ENCODE results near the gene NOP53.
"Not testable (repeated sequence)": the region's sequence is repeated elsewhere in the genome, so short reads cannot be mapped to it uniquely, and the experiment has no call there.

NOP53 gene

GRCh38 chr19:47778049-47778953, 33.0 kb downstream of the NOP53 start, which contains the start of gene SELENOW:
Gene SELENOW, plus strand, starts transcription at chr19:47778703. Its CDS starts 83 bp downstream, at chr19:47778786.
- DNase-seq, result peak; percentile 90

- DNase-seq, result no peak
These were observed 33.6 kb downstream of the NOP53 start for GRCh38 chr19:47778954-47779351.

GRCh38 chr19:47779524-47780214, 34.3 kb downstream of the NOP53 start:
- no peak for DNase-seq

GRCh38 chr19:47780215-47780551, 34.8 kb downstream of the NOP53 start:
- no peak for DNase-seq

GRCh38 chr19:47781590-47782262, 36.4 kb downstream of the NOP53 start:
- no peak for DNase-seq

GRCh38 chr19:47786566-47786965, 41.2 kb downstream of the NOP53 start:
- no peak for DNase-seq

GRCh38 chr19:47787307-47787706, 42.0 kb downstream of the NOP53 start:
- DNase-seq, result not testable (repeated sequence)

GRCh38 chr19:47789811-47790210, 44.5 kb downstream of the NOP53 start:
- not testable (repeated sequence) for DNase-seq

GRCh38 chr19:47790398-47790814, 45.1 kb downstream of the NOP53 start:
- peak; percentile 80 for DNase-seq

- no peak for DNase-seq
These were observed 47.3 kb downstream of the NOP53 start for GRCh38 chr19:47792616-47793015.

- DNase-seq, result no peak
These were observed 49.2 kb downstream of the NOP53 start for GRCh38 chr19:47794526-47794925.

- DNase-seq, result no peak
These were observed 51.4 kb downstream of the NOP53 start for GRCh38 chr19:47796785-47797184.

GRCh38 chr19:47797996-47798903, 52.9 kb downstream of the NOP53 start:
- DNase-seq, result no peak

- no peak for DNase-seq
These were observed 53.5 kb downstream of the NOP53 start for GRCh38 chr19:47798904-47799266.

GRCh38 chr19:47801270-47801669, 55.9 kb downstream of the NOP53 start:
- no peak for DNase-seq

GRCh38 chr19:47802521-47803043, 57.2 kb downstream of the NOP53 start:
- no peak for DNase-seq

GRCh38 chr19:47803148-47803547, 57.8 kb downstream of the NOP53 start:
- DNase-seq, result not testable (repeated sequence)

- DNase-seq, result not testable (repeated sequence)
These were observed 58.3 kb downstream of the NOP53 start for GRCh38 chr19:47803671-47804070.

- DNase-seq, result not testable (repeated sequence)
These were observed 59.1 kb downstream of the NOP53 start, which contains the start of gene TPRX1 for GRCh38 chr19:47804451-47804850. Gene TPRX1, minus strand, starts transcription at chr19:47804551. Its CDS starts 12 bp downstream, at chr19:47804539.

- DNase-seq, result no peak
These were observed 60.0 kb downstream of the NOP53 start for GRCh38 chr19:47805313-47805712.

GRCh38 chr19:47806435-47806834, 61.1 kb downstream of the NOP53 start:
- no peak for DNase-seq
